GM19438 (cell line): ENCODE data around the gene RUBCNL.
A peak's percentile ranks its signal among the peaks of the same experiment; 100 is the strongest.

Experiments used
- ATAC-seq: cut with Tn5 transposase; IDR thresholded peaks from one replicate; pipeline ENCODE4 v1.9.1; 2021; ENCODE audit warnings: low read depth; ENCODE audit not compliant: unreplicated experiment

Gene RUBCNL

GRCh38 chr13:46342538-46342937, 44.5 kb downstream of the RUBCNL start:
- no peak for ATAC-seq

GRCh38 chr13:46341112-46341711, 45.8 kb downstream of the RUBCNL start:
- ATAC-seq = no peak

- no peak for ATAC-seq
Observed at GRCh38 chr13:46340631-46341111, 46.4 kb downstream of the RUBCNL start.

- ATAC-seq = no peak
Observed at GRCh38 chr13:46340011-46340410, 47.0 kb downstream of the RUBCNL start.

- ATAC-seq = peak; percentile 55
Observed at GRCh38 chr13:46339035-46339666, 47.9 kb downstream of the RUBCNL start.

- no peak for ATAC-seq
Observed at GRCh38 chr13:46337700-46338099, 49.4 kb downstream of the RUBCNL start.

- no peak for ATAC-seq
Observed at GRCh38 chr13:46334035-46334822, 52.8 kb downstream of the RUBCNL start.

GRCh38 chr13:46332772-46333171, 54.3 kb downstream of the RUBCNL start:
- no peak for ATAC-seq

- no peak for ATAC-seq
Observed at GRCh38 chr13:46329624-46330023, 57.4 kb downstream of the RUBCNL start.

- ATAC-seq = no peak
Observed at GRCh38 chr13:46327246-46327645, 59.8 kb downstream of the RUBCNL start.

GRCh38 chr13:46324976-46325375, 62.1 kb downstream of the RUBCNL start:
- ATAC-seq = no peak

- no peak for ATAC-seq
Observed at GRCh38 chr13:46321494-46322225, 65.4 kb downstream of the RUBCNL start.

- ATAC-seq = no peak
Observed at GRCh38 chr13:46320821-46321220, 66.2 kb downstream of the RUBCNL start.

GRCh38 chr13:46320406-46320805, 66.6 kb downstream of the RUBCNL start:
- ATAC-seq = no peak

- ATAC-seq = no peak
Observed at GRCh38 chr13:46318986-46319385, 68.1 kb downstream of the RUBCNL start.

- ATAC-seq = no peak
Observed at GRCh38 chr13:46317120-46317519, 69.9 kb downstream of the RUBCNL start.

- ATAC-seq = no peak
Observed at GRCh38 chr13:46315491-46316075, 71.5 kb downstream of the RUBCNL start.

GRCh38 chr13:46315036-46315435, 72.0 kb downstream of the RUBCNL start:
- ATAC-seq = no peak

GRCh38 chr13:46314587-46314986, 72.5 kb downstream of the RUBCNL start:
- no peak for ATAC-seq

- no peak for ATAC-seq
Observed at GRCh38 chr13:46313432-46314257, 73.4 kb downstream of the RUBCNL start.
